OCI-LY7 (cell line): ENCODE results near the gene ANKUB1.

Experiments
- EZH2phosphoT487 ChIP-seq: fragments of 200-600 bp; sonication (generic); IDR thresholded peaks from 2 replicates; pipeline ENCODE4 v1.6.1; 2018; ENCODE audit warnings: low read depth, borderline replicate concordance, mild to moderate bottlenecking, mixed run types, antibody characterized with exemption, low read length, moderate library complexity, mixed read lengths
- TF ChIP-seq, protein P1 (sequence below): fragments of 200-600 bp; sonication (generic); conservative IDR thresholded peaks from 2 replicates; pipeline ENCODE4 v1.5.1; 2014; ENCODE audit warnings: mild to moderate bottlenecking, antibody characterized with exemption, low read length, moderate library complexity, mixed read lengths

DNA sequence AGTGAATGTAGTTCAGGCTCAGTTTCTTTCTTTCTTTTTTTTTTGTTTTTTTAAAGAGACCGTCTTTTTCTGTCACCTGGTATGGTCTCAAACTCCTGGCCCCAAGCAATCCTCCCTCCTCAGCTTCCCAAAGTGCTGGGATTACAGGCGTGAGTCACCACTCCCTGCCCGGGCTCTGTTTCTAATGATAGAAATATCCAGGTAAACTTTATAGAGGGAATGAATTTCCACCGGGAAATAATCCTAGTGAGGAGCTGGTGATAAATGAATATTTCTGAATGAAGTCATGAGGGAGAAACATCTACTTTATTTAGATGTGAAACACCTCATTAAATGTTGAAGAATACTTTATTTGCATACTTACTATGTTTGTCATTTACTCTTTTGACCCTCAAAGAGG lies 27.8 kb upstream of the ANKUB1 start:
- TF ChIP-seq, protein P1, sequence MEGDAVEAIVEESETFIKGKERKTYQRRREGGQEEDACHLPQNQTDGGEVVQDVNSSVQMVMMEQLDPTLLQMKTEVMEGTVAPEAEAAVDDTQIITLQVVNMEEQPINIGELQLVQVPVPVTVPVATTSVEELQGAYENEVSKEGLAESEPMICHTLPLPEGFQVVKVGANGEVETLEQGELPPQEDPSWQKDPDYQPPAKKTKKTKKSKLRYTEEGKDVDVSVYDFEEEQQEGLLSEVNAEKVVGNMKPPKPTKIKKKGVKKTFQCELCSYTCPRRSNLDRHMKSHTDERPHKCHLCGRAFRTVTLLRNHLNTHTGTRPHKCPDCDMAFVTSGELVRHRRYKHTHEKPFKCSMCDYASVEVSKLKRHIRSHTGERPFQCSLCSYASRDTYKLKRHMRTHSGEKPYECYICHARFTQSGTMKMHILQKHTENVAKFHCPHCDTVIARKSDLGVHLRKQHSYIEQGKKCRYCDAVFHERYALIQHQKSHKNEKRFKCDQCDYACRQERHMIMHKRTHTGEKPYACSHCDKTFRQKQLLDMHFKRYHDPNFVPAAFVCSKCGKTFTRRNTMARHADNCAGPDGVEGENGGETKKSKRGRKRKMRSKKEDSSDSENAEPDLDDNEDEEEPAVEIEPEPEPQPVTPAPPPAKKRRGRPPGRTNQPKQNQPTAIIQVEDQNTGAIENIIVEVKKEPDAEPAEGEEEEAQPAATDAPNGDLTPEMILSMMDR: no peak
- no peak for TF ChIP-seq EZH2phosphoT487
